Limb (tissue), 2 donors: ENCODE results near the gene ABCG5.
A peak's percentile ranks its signal among the peaks of the same experiment; 100 is the strongest.

Source experiments
- DNase-seq, 2 donors: peaks; one replicate each; pipeline ENCODE4 v3.0.0-alpha.2; 2016; ENCODE audit errors: extremely low spot score in 2 of 2

The ABCG5 gene

GRCh38 chr2:43842866-43843226 is 4.2 kb upstream of the ABCG5 start:
- no peak for DNase-seq

- no peak for DNase-seq
Measured at GRCh38 chr2:43841949-43842865, 3.6 kb upstream of the ABCG5 start.

- DNase-seq = no peak
Measured at GRCh38 chr2:43840965-43841364, 2.3 kb upstream of the ABCG5 start.

- no peak for DNase-seq
Measured at GRCh38 chr2:43839776-43840564, 1.3 kb upstream of the ABCG5 start.

- DNase-seq = no peak
Measured at GRCh38 chr2:43837831-43838559, 644 bp downstream of the ABCG5 start.

- DNase-seq = no peak
Measured at GRCh38 chr2:43837033-43837432, 1.6 kb downstream of the ABCG5 start.

GRCh38 chr2:43832457-43832856 is 6.2 kb downstream of the ABCG5 start:
- no peak for DNase-seq

- DNase-seq = peak in 1 of 2 donors; percentile 45
Measured at GRCh38 chr2:43831543-43832294, 6.9 kb downstream of the ABCG5 start.

GRCh38 chr2:43826305-43827250 is 12.1 kb downstream of the ABCG5 start:
- DNase-seq = no peak

GRCh38 chr2:43825841-43826240 is 12.8 kb downstream of the ABCG5 start:
- DNase-seq = no peak

GRCh38 chr2:43824951-43825493 is 13.6 kb downstream of the ABCG5 start:
- DNase-seq = no peak

- DNase-seq = no peak
Measured at GRCh38 chr2:43824512-43824911, 14.1 kb downstream of the ABCG5 start.

GRCh38 chr2:43823751-43824150 is 14.9 kb downstream of the ABCG5 start:
- no peak for DNase-seq

- DNase-seq = no peak
Measured at GRCh38 chr2:43822839-43823238, 15.8 kb downstream of the ABCG5 start.

GRCh38 chr2:43819491-43820163 is 19.0 kb downstream of the ABCG5 start:
- DNase-seq = no peak

- no peak for DNase-seq
Measured at GRCh38 chr2:43818761-43819160, 19.9 kb downstream of the ABCG5 start.

- no peak for DNase-seq
Measured at GRCh38 chr2:43814711-43815110, 23.9 kb downstream of the ABCG5 start.

GRCh38 chr2:43812947-43813346 is 25.7 kb downstream of the ABCG5 start:
- no peak for DNase-seq

GRCh38 chr2:43812006-43812405 is 26.6 kb downstream of the ABCG5 start:
- DNase-seq = no peak
